ENCODE data around the gene TMEM145.

DNA sequence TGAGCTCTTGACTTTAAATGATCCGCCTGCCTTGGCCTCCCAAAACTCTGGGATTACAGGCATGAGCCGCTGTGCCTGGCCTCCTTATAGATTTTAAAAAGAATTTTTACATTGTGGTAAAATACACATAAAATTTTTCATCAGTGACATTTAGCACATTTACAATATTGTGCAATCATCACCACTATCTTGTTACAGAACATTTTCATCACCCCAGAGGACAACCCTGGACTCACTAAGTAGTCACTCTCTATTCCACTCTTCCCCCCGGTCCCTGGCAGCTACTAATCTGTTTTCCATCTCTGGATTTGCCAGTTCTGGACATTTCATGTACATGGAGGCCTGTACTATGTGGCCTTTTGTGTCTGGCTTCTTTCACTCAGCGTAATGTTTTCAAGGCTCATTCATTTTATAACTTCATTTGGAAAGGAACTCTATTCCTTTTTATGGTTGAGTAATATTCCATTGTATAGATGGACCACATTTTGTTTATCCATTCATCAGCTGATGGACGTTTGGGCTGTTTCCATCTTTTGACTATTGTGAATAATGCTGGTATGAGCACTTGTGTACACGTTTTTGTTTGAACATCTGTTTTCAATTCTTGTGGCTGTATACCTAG lies 32.2 kb downstream of the TMEM145 start:
- TF ChIP-seq, protein P1, sequence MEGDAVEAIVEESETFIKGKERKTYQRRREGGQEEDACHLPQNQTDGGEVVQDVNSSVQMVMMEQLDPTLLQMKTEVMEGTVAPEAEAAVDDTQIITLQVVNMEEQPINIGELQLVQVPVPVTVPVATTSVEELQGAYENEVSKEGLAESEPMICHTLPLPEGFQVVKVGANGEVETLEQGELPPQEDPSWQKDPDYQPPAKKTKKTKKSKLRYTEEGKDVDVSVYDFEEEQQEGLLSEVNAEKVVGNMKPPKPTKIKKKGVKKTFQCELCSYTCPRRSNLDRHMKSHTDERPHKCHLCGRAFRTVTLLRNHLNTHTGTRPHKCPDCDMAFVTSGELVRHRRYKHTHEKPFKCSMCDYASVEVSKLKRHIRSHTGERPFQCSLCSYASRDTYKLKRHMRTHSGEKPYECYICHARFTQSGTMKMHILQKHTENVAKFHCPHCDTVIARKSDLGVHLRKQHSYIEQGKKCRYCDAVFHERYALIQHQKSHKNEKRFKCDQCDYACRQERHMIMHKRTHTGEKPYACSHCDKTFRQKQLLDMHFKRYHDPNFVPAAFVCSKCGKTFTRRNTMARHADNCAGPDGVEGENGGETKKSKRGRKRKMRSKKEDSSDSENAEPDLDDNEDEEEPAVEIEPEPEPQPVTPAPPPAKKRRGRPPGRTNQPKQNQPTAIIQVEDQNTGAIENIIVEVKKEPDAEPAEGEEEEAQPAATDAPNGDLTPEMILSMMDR (IDR thresholded peaks at IDR 0.05; ENCODE audit: poor library complexity, severe bottlenecking): no peak
- TF ChIP-seq TAF1 (IDR thresholded peaks at IDR 0.05; ENCODE audit: low read depth): no peak
- no peak for TF ChIP-seq EZH2 (IDR thresholded peaks at IDR 0.05; ENCODE audit: borderline replicate concordance, insufficient read depth, low read length, poor library complexity, severe bottlenecking)
